Measurements from ENCODE around the gene RPS6KA1.
"Not testable (repeated sequence)": the region's sequence is repeated elsewhere in the genome, so short reads cannot be mapped to it uniquely, and the experiment has no call there.

The RPS6KA1 gene

DNA sequence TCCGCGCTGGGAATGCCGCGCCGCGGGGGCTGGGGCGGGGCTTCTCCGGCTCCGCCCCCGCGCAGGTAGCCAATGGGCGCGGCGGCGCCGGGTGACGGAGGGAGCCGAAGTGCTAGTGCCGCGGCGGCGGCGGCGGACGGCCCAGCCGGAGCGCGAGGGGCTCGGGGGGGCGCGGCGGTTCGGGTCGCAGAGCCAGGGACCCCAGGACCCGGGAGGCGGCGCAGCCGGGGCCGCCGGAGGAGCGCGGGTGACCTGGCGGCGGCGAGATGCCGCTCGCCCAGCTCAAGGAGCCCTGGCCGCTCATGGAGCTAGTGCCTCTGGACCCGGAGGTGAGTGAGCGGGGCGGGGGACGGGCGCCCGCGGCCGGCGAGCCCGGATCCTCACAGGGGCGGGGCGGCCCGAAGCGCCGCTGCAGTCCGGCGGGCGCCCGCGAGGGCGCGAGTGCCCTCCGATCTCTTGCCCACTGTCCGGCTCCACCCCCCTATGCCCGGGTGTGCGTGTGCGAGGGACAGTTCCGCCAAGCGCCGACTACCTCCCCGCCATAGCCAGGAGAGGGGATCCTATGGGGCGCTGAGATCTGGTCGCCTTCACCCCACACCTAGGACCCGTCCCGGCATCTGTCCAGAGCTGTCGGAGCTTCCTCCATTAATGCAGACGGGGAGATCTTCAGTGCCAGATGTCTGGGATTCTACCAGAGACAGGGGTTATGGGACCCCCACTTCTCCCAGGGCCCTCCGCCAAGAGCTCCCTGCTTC is at the start of gene RPS6KA1:
Gene RPS6KA1 (plus strand): TSS at position 107 of the 755 bp plus-strand sequence. CDS start 160 bp downstream, at position 267.
- DNase-seq, result peak; percentile 62

DNA sequence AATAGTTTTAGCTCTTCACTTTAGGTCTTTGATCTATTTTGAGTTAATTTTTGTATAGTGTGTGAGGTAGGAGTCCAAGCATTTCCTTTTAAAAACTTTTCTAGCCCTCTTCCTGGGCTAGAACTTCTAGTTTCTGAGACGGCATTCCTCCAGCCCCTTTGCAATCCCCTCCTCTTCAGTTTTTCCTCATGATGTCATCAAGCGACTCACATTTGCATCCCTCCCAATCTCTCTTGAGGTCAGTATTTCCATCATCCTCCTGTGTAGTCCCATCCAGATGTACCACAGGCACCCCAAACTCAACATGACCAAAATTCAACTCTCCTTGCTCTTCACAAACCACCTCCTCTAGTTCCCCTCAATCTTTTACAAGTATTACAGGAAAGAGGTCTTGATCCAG is 46.6 kb upstream of the RPS6KA1 start:
- peak; percentile 71 for DNase-seq

GRCh38 chr1:26483980-26484379 is 45.6 kb upstream of the RPS6KA1 start:
- peak; percentile 48 for DNase-seq

GRCh38 chr1:26490155-26490554 is 39.4 kb upstream of the RPS6KA1 start:
- DNase-seq, result no peak

- DNase-seq, result no peak
Measured at GRCh38 chr1:26493267-26493666, 36.3 kb upstream of the RPS6KA1 start.

DNA sequence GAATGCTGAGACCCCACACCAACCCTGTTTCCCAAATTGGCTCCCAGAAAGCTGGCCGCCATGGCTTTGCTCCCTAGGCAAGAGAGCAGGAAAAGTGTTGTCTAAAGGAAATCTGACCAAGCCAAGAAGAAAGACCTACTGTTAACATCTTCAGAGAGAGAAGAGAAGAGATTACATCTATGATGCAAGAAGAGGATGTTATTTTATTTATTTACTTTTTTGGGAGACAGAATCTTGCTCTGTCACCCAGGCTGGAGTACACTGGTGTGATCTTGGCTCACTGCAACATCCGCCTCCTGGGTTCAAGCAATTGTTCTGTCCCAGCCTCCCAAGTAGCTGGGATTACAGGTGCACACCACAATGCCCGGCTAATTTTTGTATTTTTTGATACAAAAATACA is 35.6 kb upstream of the RPS6KA1 start:
- no peak for DNase-seq

- DNase-seq, result no peak
Measured at GRCh38 chr1:26496861-26497260, 32.7 kb upstream of the RPS6KA1 start.

GRCh38 chr1:26498894-26499293 is 30.7 kb upstream of the RPS6KA1 start:
- DNase-seq, result no peak

- DNase-seq, result peak; percentile 70
Measured at GRCh38 chr1:26500488-26501175, 28.9 kb upstream of the RPS6KA1 start.

DNA sequence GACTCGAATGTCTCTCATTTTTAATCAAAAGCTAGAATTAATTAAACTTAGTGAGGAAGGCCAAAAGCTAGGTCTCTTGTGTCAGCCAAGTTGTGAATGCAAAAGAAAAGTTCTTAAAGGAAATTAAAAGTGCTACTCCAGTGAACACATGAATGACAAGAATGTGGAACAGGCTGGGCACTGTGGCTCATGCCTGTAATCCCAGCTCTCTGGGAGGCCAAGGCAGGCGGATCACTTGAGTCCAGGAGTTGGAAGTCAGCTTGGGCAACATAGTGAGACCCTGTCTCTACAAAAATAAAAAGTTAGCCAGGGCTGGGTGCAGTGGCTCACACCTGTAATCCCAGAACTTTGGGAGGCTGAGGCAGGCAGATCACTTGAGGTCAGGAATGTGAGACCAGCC is 18.9 kb upstream of the RPS6KA1 start:
- DNase-seq, result not testable (repeated sequence)

GRCh38 chr1:26515836-26516235 is 13.7 kb upstream of the RPS6KA1 start:
- not testable (repeated sequence) for DNase-seq

- no peak for DNase-seq
Measured at GRCh38 chr1:26516987-26517765, 12.4 kb upstream of the RPS6KA1 start.

DNA sequence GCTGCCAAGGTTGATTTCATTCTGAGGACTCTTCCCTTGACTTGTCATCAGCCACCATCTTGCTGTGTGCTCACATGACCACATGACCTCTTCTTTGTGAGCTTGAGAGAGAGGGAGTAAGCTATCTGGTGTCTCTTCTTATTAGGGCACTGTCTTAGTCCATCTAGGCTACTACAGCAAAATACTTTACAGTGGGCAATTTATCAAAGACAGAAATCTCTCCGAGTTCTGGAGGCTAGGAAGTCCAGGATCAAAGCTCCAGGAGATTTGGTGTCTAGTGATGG is 11.9 kb upstream of the RPS6KA1 start:
- DNase-seq, result no peak

- DNase-seq, result no peak
Measured at GRCh38 chr1:26518355-26518754, 11.2 kb upstream of the RPS6KA1 start.

DNA sequence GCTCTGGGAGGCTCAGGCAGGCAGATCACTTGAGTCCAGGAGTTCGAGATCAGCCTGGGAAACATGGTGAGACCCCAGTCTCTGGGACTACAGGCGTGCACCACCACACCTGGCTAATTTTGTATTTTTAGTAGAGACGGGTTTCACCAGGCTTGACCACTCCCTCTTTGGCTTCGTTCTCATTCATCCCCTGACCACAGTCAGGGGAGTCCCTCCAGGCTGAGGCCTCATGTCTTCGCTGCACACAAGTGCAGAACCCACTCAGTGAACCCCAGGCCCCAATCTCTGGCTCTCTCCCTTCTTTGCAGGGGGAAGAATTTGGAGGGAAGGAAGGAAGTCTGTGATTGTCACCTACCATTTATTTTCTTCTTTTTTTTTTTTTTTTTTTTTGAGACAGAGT is 9.2 kb upstream of the RPS6KA1 start:
- no peak for DNase-seq

DNA sequence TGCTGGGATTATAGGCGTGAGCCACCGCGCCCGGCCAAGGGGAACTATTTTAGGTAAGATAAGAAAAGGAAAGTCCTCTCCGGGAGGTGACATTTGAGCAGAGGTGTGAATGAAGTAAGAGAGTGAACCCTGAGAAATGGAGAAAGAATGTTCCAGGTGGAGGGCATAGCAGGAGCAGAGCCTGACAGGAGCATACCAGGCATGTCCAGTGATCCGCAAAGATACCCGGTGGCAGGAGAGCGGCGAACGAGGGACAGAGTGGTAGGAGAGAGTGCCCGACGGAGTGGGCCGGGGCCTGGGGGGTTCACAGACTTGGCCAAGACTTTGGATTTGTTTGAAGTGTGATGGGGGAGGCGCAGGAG is 7.9 kb upstream of the RPS6KA1 start:
- no peak for DNase-seq

- DNase-seq, result no peak
Measured at GRCh38 chr1:26522073-26522472, 7.5 kb upstream of the RPS6KA1 start.

- DNase-seq, result no peak
Measured at GRCh38 chr1:26524181-26524580, 5.4 kb upstream of the RPS6KA1 start.

DNA sequence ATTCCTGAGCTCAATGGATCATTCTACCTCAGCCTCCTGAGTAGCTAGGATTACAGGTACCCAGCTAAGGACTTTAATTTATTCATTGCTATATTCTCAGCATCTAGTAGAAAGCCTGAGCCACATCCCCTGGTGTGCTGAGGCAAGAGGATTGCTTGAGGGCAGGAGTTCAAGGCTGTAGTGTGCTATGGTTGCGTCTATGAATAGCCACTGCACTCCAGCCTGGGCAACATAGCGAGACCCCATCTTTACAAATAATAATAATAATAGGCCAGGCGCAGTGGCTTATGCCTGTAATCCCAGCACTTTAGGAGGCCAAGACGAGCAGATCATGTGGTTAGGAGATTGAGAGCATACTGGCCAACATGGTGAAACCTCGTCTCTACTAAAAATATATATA is 3.3 kb upstream of the RPS6KA1 start:
- no peak for DNase-seq

DNA sequence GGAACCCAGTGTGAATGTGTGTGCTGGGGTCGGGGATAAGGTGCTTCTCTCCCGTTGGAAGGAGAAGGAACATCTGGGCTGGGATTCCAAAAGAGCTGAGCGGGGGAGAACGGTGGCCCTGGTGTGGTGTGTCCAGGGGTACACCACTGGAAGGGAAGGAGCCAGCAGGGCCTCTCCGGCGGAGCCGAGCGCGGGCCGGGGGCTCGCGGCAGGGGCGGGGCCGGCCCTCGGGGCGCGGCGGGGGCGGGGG is 231 bp upstream of the RPS6KA1 start:
- DNase-seq, result no peak

GRCh38 chr1:26530410-26530894 is 891 bp downstream of the RPS6KA1 start:
- no peak for DNase-seq

DNA sequence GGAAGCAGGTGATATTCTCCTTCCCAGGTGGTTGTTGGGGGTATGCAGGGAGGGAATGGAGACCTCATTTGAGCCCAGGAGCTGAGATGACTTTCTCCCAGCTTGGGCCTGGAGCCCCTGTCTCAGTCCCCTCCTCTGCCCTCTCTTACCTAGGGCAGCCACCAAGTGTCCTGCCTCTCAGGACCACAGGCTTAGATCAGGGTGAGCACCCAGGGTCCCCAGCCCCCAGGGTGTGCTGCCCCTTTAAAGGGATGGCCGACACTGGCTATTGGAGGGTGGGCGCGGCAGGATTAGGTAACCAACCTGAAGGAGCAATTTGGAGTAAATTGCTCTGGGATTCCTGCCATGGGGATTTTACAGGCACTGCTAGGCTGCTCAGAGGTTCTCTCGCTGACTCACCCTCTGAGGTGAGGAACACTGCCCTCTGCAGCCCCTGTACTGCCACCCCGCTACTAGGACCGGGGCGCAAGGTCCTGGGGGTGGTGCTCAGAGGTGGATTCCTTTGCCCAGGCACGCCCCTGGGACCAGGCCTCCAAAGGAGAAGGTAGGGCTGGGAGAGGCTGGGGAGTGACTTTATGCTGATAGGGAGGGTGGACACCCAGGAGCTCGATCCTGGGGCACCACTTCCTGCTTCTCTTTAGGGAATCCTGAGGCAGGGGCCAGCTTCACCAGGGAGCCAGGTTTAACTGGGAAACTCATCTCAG is 1.5 kb downstream of the RPS6KA1 start:
- DNase-seq, result peak; percentile 71

- no peak for DNase-seq
Measured at GRCh38 chr1:26531651-26532131, 2.1 kb downstream of the RPS6KA1 start.

Data from EL (cell line).